ENCODE data around the gene ECSIT.
"Not testable (repeated sequence)": the region's sequence is repeated elsewhere in the genome, so short reads cannot be mapped to it uniquely, and the experiment has no call there.

The ECSIT gene

DNA sequence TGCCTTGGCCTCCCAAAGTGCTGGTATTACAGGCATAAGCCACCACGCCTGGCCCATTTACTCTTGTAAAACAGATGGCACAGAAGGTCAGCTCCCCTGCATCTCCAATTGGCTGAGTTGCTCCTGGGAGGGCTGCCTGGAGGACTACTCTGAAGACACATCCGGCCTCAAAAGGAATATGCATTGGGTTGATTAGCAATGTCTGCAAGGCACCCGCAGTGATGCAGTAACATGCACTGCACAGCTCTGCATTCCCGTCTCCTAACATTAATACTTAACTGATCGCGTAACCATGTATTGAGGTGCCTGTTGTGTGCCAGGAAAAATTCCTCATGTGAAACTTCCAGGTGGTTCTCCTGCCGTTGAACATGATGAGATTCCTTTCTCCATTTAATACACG is 53.1 kb downstream of the ECSIT start:
- DNase-seq: no peak

DNA sequence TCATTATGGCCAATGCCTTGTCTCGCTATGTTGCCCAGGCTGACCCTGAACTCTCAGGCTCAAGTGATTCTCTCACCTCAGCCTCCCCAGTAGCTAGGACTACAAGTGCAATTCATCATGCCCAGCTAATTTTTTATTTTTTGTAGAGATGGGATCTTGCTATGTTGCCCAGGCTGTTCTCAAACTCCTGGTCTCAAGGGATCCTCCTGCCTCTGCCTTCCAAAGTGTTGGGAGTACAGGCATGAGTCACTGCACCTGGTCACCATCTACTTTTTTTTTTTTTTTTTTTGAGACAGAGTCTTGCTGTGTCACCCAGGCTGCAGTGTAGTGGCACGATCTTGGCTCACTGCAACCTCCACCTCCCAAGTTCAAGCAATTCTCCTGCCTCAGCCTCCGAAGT is 53.6 kb downstream of the ECSIT start:
- DNase-seq: not testable (repeated sequence)

DNA sequence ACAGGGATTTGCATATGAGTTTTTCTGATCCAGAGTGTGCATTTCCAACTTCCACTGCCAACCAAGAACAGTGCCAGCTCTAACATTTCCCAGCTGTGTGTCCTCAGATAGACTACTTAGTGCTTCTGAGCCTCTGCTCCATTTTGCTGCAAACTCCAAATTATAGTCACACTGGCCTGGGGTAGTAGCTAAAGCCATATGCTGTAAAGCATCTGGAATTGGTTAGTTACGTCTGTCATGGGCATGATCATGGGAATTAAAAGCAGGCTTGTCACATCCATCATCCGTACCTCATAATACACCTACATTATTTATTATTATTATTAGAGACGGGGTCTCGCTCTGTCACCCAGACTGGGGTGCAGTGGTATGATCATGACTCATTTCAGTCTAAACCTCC is 55.2 kb downstream of the ECSIT start:
- DNase-seq: no peak

DNA sequence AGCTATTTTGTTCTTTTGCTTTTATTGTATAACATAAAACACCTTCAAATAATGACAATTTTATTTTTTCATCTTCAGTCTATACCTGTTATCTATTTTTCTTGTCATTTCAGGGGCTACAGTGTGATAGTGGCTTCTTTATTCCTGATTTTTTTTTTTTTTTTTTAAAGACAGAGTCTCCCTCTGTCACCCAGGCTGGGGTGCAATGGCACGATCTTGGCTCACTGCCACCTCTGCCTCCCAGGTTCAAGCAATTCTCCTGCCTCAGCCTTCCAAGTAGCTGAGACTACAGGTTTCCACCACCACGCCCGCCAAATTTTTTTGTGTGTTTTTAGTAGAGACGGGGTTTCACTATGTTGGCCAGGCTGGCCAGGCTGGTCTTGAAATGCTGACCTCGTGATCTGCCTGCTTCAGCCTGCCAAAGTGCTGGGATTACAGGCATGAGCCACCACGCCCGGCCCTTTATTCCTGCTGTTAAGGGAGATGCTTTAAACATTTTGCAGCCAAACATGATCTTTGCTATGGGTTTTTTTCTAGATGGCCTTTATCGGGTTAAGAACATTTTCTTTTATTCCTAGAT is 60.6 kb downstream of the ECSIT start:
- not testable (repeated sequence) for DNase-seq

DNA sequence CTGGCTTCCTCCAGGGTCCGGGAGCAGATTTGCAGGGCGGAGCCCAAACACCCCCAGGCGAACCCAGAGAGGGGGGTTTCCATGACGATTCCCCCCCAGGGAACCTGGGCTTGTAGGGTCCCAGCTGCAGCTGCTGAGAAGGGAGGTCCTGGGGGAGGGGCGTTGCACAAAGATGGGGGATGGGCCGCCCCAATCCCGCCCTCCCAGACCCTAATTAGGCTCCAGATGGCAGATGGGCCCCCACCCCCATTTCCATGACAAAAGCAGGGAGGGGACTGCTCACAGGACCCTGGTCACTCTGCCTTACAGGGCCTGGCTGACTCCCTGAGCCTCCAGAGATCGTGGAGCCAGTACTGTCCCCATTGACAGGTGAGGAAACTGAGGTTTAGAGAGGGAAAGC is 63.3 kb downstream of the ECSIT start:
- no peak for DNase-seq

DNA sequence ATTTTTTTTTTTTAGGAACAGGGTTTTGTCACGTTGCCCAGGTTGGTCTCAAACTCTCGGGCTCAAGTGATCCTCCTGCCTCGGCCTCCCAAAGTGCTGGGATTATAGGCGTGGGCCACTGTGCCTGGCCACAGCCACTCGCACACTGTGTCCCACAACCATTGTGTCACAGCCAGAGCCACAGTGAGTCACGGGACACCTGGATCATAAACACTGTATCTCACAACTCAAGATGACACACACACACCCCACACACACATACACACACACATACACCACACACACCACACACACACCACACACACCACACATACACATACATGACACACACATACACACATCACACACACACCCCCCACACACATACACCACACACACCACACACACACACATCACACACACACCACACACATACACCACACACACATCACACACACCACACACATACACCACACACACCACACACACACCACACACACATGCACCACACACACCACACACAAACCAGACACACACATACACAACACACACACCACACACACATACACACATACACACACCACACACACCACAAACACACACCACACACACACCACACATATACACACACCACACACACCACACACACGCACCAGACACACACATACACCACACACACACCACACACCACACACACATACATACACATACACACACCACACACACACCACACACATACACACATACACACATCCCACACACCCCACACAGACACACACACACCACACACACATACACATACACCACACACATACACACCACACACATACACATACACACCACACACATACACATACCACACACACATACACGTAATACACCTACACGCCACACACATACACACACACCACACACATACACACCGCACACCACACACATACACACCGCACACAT is 64.3 kb downstream of the ECSIT start:
- DNase-seq: no peak

DNA sequence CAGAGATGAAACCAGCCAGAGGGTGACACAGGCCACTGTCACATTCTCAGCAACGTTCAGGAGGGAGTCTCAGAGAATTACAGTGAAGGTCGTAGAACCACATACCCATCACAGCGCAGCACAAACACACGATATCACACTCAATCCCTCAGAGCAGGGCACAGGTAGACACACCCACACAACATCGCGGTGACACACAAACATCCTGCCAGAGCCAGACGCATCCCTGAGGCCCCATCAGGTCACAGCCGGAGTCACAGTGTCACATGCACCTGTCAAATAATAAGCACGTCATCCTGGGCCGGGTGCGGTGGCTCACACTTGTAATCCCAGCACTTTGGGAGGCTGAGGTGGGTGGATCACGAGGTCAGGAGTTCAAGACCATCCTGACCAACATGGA is 65.5 kb downstream of the ECSIT start:
- DNase-seq: no peak

DNA sequence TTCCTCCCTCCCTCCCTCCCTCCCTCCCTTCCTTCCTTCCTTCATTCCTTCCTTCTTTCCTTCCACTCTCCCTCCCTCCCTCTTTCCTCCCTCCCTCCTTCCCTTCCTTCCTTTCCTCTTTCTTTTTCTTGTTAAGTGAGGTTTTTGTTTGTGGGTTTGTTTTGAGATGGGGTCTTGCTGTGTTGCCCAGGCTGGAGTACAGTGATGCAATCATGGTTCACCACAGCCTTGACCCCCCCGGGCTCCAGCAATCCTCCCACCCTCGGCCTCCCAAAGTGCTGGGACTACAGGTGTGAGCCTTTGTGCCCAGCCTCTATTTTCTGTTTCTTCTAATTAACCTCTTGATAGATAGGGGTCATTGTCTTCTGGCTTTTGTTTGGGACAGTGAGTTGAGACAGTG is 67.5 kb downstream of the ECSIT start:
- DNase-seq: no peak

DNA sequence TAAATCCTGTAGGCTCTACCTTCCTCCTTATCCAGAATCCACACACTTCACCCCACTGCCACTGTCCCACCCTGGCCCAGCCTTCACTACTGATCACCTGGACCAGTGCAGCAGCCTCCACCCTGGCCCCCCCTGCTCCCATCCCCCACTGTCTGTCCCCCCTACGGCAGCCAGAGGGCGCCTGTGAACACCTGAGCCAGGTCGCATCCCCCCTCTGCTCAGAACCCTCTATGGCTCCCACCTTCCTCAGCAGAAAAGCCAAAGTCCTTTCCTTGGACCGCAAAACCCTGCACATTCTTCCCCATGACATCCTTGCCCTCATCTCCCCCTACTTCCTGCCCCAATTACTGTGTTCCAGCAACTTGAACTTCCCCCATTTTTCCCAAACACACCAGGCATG is 68.7 kb downstream of the ECSIT start:
- no peak for DNase-seq

DNA sequence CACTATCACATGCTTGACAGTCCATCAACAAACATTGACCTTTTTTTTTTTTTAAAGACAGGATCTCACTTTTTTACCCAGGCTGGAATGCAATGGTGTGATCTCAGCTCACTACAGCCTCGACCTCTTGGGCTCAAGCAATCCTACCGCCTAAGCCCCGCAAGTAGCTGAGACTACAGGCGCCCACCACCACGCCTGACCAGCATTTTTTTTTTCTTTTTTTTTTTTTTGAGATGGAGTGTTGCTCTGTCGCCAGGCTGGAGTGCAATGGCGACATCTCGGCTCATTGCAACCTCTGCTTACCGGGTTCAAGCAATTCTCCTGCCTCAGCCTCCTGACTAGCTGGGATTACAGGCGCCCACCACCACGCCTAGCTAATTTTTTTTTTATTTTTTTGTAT is 70.0 kb downstream of the ECSIT start:
- not testable (repeated sequence) for DNase-seq

DNA sequence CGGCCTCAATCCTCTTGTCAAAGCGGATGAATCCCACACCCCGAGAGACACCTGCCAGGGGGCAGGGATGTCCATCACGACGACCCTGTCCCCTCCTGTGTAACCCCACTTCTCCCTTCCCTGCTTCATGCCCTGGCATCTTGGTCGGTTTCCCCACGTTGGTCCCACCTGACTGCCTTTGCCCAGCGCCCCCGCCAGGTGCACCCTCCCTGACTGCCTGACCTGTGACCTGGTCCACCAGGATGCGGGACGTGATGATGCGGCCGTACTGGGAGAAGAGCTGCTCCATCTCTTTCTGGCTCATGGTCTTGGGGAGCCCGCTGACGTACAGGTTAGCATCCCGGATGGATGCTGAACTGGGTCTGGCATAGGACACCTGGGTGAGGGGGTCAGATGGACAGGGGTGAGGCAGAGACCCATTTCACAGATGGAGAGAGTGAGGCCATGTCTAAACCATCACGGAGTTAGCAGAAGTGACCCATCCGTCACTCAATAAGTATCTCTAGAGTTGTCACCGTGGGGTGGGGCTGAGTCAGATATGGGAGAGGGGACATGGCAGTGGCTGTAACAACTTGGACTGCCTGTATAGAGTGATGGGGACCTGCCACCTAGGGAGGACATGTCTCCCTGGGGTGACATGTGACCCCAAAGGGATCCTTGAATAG is 70.6 kb downstream of the ECSIT start:
- no peak for DNase-seq

DNA sequence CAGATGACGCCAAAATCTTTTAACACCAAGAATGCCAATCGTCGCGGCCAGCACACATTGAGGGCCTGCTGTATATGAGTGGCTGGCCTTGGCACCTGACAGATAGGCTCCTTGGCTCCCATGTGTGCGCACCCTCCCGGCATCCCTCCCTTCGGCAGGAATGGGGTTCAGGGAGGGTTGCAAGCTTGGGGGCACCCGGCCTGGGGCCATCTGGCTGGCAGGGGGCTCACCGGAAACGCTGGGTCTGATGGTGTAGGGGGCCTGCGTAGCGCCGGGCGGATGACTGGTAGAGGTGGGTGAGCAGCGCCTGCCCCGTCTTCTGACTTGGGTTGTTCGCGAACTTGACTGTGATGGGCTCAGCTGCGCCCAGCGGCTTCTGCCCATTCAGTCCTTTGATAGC is 71.1 kb downstream of the ECSIT start:
- no peak for DNase-seq

DNA sequence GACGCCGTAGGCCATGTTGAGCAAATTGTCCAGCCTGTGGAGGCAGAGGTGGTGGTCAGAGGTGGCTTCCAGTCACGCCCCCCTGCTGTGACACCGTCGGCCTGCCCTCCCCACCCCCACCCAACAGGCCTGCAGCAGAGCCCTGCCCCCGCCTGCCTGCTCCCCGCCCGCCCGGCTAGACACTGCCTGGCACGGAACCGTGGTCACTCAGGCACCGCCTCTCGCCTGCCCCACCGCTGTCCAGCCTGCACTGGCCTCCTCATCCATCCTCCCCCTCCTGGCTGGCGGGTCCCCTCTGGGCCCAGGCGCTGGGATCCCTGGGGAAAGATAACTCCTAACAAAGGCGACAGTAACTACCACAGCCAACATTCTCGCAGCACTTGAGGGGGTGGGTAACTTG is 71.8 kb downstream of the ECSIT start:
- DNase-seq: no peak

DNA sequence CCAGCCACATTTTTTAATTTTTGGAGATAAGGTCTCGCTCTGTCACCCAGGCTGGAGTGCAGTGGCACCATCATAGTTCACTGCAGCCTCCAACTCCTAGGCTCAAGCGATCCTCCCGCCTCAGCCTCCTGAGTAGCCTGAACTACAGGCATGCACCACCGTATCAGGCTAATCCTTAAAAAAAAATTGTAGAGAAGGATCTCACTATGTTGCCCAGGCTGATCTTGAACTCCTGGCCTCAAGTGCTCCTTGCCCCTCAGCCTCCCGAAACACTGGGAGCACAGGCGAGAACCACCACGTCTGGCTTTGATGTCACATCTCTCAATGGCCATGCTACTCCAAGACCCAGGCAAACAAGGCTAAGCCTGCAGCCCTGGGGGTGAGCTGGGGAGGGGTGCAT is 72.3 kb downstream of the ECSIT start:
- DNase-seq: no peak
